BE2C (cell line): Measurements from ENCODE around the gene ZBTB42.

Experiments used
- DNase-seq: peaks from one replicate; pipeline ENCODE4 v3.0.0-alpha.2; 2020
- H3K27me3 ChIP-seq: fragments of 250-450 bp; sonication (Bioruptor Pico); 2 replicates; pipeline ENCODE4 v1.5.1; 2020; ENCODE audit warnings: mild to moderate bottlenecking
- H3K36me3 ChIP-seq: fragments of 250-450 bp; sonication (Bioruptor Pico); 2 replicates; pipeline ENCODE4 v1.5.1; 2020; ENCODE audit warnings: mild to moderate bottlenecking
- H3K4me1 ChIP-seq: fragments of 250-450 bp; sonication (Bioruptor Pico); 2 replicates; pipeline ENCODE4 v1.5.1; 2020
- H3K4me3 ChIP-seq: 2 replicates; pipeline ENCODE4 v1.5.1; 2011; ENCODE audit warnings: low read depth, low read length
- H3K9me3 ChIP-seq: fragments of 250-450 bp; sonication (Bioruptor Pico); 2 replicates; pipeline ENCODE4 v1.5.1; 2020
- TF ChIP-seq, protein P1 (sequence below): IDR thresholded peaks from 2 replicates; pipeline ENCODE4 v1.5.1; 2012; ENCODE audit warnings: mild to moderate bottlenecking, low read depth, low read length

ZBTB42 gene

DNA sequence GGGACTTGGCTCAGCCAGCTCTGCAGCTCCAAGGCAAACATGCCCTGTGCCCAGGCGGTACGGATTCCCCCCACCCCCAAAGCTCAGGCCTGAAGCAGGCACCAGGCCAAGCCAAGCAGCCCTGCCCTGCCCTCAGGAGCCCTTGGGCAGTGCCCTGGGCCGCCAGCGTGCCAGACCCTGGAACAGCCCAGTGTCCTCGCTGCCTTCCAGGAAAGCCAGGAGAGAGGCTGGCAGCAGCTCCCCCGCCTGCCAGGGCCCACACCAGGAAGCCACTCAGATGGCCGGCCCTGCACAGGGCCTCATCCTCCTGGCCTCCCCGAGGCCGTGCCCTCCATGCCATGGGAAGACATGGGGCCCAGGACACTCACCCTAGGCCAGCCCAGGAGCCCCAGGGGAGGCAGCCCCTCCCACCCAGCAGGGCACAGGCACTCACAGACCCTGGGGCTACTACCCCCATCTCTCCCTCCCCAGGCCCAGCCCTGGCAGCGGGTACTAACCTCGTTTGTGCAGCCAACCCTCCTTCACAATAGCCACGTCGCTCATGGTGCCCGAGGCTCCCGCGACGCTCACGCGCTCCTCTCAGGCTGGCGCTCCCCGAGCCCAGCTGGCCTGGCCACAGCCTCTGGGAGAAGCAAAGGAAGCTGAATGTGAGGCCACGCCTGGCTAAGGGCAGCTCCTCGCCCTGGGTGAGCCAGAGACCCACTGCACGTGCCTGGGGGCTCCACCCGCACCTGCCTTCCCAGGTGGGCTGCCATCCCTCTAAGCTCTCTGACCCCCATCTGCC lies 8.6 kb upstream of the ZBTB42 start:
- H3K4me3 ChIP-seq: no peak overlapping the region

DNA sequence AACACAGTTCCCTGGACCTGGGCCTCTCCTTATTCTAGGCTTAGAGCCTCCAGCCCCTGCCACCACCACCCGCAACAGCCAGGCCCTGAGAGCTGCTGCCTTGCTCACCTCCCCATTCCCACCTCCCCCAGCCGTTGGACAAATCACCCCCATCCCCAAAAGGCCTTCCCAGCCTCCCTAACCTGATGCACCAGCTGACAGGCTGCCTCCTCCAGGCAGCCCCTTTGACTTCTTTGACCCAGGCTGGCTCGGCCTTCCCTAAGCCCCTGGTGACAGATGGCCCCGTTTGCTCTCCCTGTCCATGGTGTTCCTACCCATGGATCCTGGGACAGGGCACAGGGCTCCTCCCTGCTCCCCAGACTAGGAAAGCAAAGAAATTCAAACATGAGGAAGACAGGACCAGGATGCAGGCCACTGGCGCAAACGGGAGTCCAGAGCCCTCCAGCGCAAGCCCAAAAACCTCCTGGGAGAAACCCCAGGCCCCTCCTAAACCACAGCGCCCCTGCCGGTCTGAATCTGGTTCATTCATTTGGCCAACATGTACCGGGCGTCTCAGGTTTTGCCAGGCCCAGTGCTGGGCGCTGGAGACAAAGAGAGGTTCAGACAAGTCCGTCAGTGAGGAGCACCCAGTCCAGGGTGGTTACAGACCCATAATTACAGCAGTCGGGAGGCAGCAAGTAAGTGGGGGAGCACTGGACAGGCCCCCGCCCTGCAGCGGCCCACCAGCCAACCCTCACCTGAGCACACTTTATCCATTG lies 7.8 kb upstream of the ZBTB42 start:
- Histone ChIP-seq H3K27me3 (no peaks in the 10 kb centered on the region), H3K9me3 (no peaks in the 10 kb centered on the region), H3K4me1 (peaks cover 19% of the 10 kb centered on the region), H3K4me3 (no peak overlapping the region; the same call in 1 of the 2 replicates), H3K36me3 (peaks cover 26% of the 10 kb centered on the region)
- no peak for DNase-seq
- TF ChIP-seq, protein P1, sequence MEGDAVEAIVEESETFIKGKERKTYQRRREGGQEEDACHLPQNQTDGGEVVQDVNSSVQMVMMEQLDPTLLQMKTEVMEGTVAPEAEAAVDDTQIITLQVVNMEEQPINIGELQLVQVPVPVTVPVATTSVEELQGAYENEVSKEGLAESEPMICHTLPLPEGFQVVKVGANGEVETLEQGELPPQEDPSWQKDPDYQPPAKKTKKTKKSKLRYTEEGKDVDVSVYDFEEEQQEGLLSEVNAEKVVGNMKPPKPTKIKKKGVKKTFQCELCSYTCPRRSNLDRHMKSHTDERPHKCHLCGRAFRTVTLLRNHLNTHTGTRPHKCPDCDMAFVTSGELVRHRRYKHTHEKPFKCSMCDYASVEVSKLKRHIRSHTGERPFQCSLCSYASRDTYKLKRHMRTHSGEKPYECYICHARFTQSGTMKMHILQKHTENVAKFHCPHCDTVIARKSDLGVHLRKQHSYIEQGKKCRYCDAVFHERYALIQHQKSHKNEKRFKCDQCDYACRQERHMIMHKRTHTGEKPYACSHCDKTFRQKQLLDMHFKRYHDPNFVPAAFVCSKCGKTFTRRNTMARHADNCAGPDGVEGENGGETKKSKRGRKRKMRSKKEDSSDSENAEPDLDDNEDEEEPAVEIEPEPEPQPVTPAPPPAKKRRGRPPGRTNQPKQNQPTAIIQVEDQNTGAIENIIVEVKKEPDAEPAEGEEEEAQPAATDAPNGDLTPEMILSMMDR: 0 out of 2 replicates have a peak, but pooled peaks have one; percentile 5

More for the DNA sequence above, 8.6 kb upstream of the ZBTB42 start:
- DNase-seq: no peak
- no peaks in the 10 kb centered on the region for H3K27me3 ChIP-seq
- no peaks in the 10 kb centered on the region for H3K9me3 ChIP-seq
- TF ChIP-seq, protein P1: no peak
- peaks cover 26% of the 10 kb centered on the region for H3K36me3 ChIP-seq
- H3K4me1 ChIP-seq: peaks cover 13% of the 10 kb centered on the region

DNA sequence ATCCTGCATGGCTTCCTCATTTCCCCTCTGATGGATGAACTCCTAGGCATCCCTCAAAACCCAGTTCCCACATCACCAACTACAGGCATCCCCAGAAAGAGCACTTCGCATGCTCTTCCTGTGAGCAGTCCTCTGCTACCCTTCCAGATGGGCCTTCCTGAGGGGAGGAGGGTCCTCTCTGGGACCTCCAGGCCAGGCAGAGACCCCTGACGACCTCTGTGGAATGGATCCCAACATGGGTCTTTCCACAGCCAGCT lies 7.3 kb upstream of the ZBTB42 start:
- no peaks in the 10 kb centered on the region for H3K27me3 ChIP-seq
- peaks cover 20% of the 10 kb centered on the region for H3K4me1 ChIP-seq
- no peaks in the 10 kb centered on the region for H3K9me3 ChIP-seq
- H3K36me3 ChIP-seq: peaks cover 23% of the 10 kb centered on the region
- no peak for DNase-seq
- H3K4me3 ChIP-seq: peak overlapping the region; percentile 77
- TF ChIP-seq, protein P1: no peak

DNA sequence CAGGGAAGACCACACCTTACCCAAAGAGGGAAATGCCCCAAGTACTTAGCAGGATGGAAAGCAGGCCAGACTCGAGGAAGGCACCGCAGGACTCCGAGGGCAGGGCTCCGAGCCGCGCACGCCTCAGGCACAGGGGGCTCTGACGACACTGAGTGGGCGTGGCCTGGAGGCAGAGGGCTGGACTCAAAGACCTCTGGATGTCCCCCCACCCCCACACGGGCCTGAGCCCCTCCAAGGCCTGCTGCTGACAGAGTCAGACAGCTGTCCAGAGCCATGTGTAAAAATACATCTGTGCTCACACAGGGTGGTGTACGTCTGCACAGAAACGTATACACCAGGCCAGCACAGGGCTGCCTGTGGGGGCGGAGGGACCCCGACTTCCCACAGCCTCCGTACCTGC lies 6.8 kb upstream of the ZBTB42 start:
- peaks cover 20% of the 10 kb centered on the region for H3K4me1 ChIP-seq
- peaks cover 21% of the 10 kb centered on the region for H3K36me3 ChIP-seq
- H3K27me3 ChIP-seq: no peaks in the 10 kb centered on the region
- DNase-seq: peak; percentile 96
- H3K9me3 ChIP-seq: no peaks in the 10 kb centered on the region
- TF ChIP-seq, protein P1: no peak
- peak overlapping the region; percentile 77 for H3K4me3 ChIP-seq

DNA sequence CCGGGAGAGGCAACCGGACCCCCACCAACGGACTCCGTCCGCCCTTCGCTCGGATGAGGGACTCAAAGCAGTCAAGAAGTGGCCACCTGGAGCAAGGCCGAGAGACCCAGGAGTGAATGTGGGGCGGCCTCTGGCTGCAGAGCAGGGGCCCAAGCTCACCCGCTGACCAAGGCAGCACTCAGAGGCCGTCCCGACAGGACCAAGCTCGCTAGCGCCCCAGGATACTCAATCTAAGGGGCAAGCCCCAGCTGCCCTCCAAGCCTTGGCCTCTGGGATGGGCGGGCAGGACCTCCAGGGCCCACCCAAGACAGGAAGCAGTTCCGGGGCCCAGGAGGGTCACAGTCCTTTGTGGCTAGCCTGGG lies 6.3 kb upstream of the ZBTB42 start:
- Histone ChIP-seq H3K4me3 (peak overlapping the region; percentile 77), H3K9me3 (no peaks in the 10 kb centered on the region), H3K27me3 (no peaks in the 10 kb centered on the region), H3K4me1 (peaks cover 20% of the 10 kb centered on the region), H3K36me3 (peaks cover 21% of the 10 kb centered on the region)
- no peak for DNase-seq
- TF ChIP-seq, protein P1: no peak
